Fibroblast of lung (primary cell): ENCODE data around the gene SNX32. TPM values are rescaled to one million over a fixed set of nuclear protein-coding genes. Genes with fewer than 3 reads are reported as not detected.

Experiments used
- DNase-seq, 2 donors: peaks; one replicate each; pipeline versions ENCODE4 v3.0.0 to v3.0.0-alpha.2; 2010; ENCODE audit warnings: low read depth in 2 of 2
- H2AFZ ChIP-seq: 2 replicates; pipeline ENCODE4 v1.5.1; 2012; ENCODE audit warnings: low read length, control low read depth, inconsistent platforms
- H3K27ac ChIP-seq: 2 replicates; pipeline ENCODE4 v1.5.1; 2011; ENCODE audit warnings: low read length, control low read depth; ENCODE audit not compliant: insufficient read depth
- H3K27me3 ChIP-seq: 2 replicates; pipeline ENCODE4 v1.5.1; 2011; ENCODE audit warnings: mild to moderate bottlenecking, low read length; ENCODE audit not compliant: control insufficient read depth, insufficient read depth
- H3K36me3 ChIP-seq: 2 replicates; pipeline ENCODE4 v1.5.1; 2011; ENCODE audit warnings: low read length; ENCODE audit not compliant: control insufficient read depth, insufficient read depth
- H3K4me1 ChIP-seq: 2 replicates; pipeline ENCODE4 v1.5.1; 2011; ENCODE audit warnings: low read length; ENCODE audit not compliant: control insufficient read depth, insufficient read depth; ENCODE audit errors: extremely low read depth
- H3K4me2 ChIP-seq: 2 replicates; pipeline ENCODE4 v1.5.1; 2011; ENCODE audit warnings: low read length, control low read depth; ENCODE audit not compliant: insufficient read depth; ENCODE audit errors: extremely low read depth
- H3K4me3 ChIP-seq, 4 experiments: fragments of 200-600 bp in 1 of 4; sonication (generic) in 1 of 4; replicated peaks in 1 of 4; 2 replicates each; pipeline ENCODE4 v1.5.1; 2011 to 2016; ENCODE audit warnings: low read length in 4 of 4, low read depth in 3 of 4, mild to moderate bottlenecking in 3 of 4, control low read depth in 2 of 4, inconsistent platforms in 1 of 4, mixed read lengths in 1 of 4; ENCODE audit not compliant: insufficient read depth in 1 of 4; ENCODE audit errors: control extremely low read depth in 1 of 4
- H3K79me2 ChIP-seq: 2 replicates; pipeline ENCODE4 v1.5.1; 2012; ENCODE audit warnings: mild to moderate bottlenecking, low read length, inconsistent platforms; ENCODE audit not compliant: control insufficient read depth, insufficient read depth
- H3K9ac ChIP-seq: 2 replicates; pipeline ENCODE4 v1.5.1; 2011; ENCODE audit warnings: mild to moderate bottlenecking, low read length, control low read depth; ENCODE audit not compliant: insufficient read depth
- H3K9me3 ChIP-seq: 2 replicates; pipeline ENCODE4 v1.5.1; 2012; ENCODE audit warnings: low read depth, low read length; ENCODE audit not compliant: control insufficient read depth, insufficient read depth
- H4K20me1 ChIP-seq: 2 replicates; pipeline ENCODE4 v1.5.1; 2011; ENCODE audit warnings: low read length; ENCODE audit not compliant: control insufficient read depth, insufficient read depth; ENCODE audit errors: extremely low read depth
- EZH2 ChIP-seq: IDR thresholded peaks from 2 replicates; pipeline ENCODE4 v1.5.1; 2012; ENCODE audit warnings: low read length, control low read depth, mild to moderate bottlenecking; ENCODE audit errors: missing control alignments
- polyA plus RNA-seq, 2 donors: library from polyadenylated mRNA; depleted of rRNA in 1 of 2; stranded (reverse) in 1 of 2; unstranded in 1 of 2; fragments of >200 nt; gene quantifications; 2 replicates each; pipeline ENCODE4 v1.2.1, GENCODE V29; 2011 to 2012; ENCODE audit warnings: missing spikeins in 1 of 2
- total RNA-seq: library from RNA; depleted of rRNA; stranded (reverse); fragments of >200 nt; gene quantifications from 2 replicates; pipeline ENCODE4 v1.2.1, GENCODE V29; 2014
- TF ChIP-seq, protein P1 (sequence below), 2 donors: IDR thresholded peaks in 1 of 2; conservative IDR thresholded peaks in 1 of 2; 1 replicate in 1 of 2; 2 replicates in 1 of 2; pipeline ENCODE4 v1.5.1; 2011 to 2012; ENCODE audit warnings: low read length in 2 of 2, control low read depth in 1 of 2, inconsistent platforms in 1 of 2, low read depth in 1 of 2, mild to moderate bottlenecking in 1 of 2

Gene SNX32
- total and polyA plus RNA-seq, 2 donors (not counting 1 experiment from before 2014, with no cell fraction given), result 0.33 to 3.1 TPM

- Histone ChIP-seq H3K27me3 (no peaks in the 10 kb centered on the region), H3K4me2 (no peak overlapping the region), H3K4me3 (no peak overlapping the region), H3K36me3 (peaks cover 54% of the 10 kb centered on the region), H3K9me3 (no peaks in the 10 kb centered on the region), H4K20me1 (no peaks in the 10 kb centered on the region), H3K9ac (no peak overlapping the region), H3K27ac (no peak overlapping the region), H3K79me2 (peaks cover 39% of the 10 kb centered on the region), H3K4me1 (peaks cover 15% of the 10 kb centered on the region), H2AFZ (no peak overlapping the region)
- no peak for DNase-seq
- TF ChIP-seq EZH2, result no peak
- TF ChIP-seq, protein P1, sequence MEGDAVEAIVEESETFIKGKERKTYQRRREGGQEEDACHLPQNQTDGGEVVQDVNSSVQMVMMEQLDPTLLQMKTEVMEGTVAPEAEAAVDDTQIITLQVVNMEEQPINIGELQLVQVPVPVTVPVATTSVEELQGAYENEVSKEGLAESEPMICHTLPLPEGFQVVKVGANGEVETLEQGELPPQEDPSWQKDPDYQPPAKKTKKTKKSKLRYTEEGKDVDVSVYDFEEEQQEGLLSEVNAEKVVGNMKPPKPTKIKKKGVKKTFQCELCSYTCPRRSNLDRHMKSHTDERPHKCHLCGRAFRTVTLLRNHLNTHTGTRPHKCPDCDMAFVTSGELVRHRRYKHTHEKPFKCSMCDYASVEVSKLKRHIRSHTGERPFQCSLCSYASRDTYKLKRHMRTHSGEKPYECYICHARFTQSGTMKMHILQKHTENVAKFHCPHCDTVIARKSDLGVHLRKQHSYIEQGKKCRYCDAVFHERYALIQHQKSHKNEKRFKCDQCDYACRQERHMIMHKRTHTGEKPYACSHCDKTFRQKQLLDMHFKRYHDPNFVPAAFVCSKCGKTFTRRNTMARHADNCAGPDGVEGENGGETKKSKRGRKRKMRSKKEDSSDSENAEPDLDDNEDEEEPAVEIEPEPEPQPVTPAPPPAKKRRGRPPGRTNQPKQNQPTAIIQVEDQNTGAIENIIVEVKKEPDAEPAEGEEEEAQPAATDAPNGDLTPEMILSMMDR (conservative IDR thresholded peaks at IDR 0.05 in 1 of 2, IDR thresholded peaks at IDR 0.05 in 1 of 2; ENCODE audit: low read depth in 1 of 2, low read length in 2 of 2), result no peak
Observed at GRCh38 chr11:65864706-65865471, 31.1 kb downstream of the SNX32 start.

GRCh38 chr11:65865550-65866172 lies 31.9 kb downstream of the SNX32 start:
- H3K27ac ChIP-seq, result no peak overlapping the region
- no peaks in the 10 kb centered on the region for H4K20me1 ChIP-seq
- H3K4me1 ChIP-seq, result peaks cover 18% of the 10 kb centered on the region
- no peaks in the 10 kb centered on the region for H3K9me3 ChIP-seq
- H3K4me3 ChIP-seq, result no peak overlapping the region
- no peak for TF ChIP-seq EZH2
- TF ChIP-seq, protein P1 (conservative IDR thresholded peaks at IDR 0.05 in 1 of 2, IDR thresholded peaks at IDR 0.05 in 1 of 2; ENCODE audit: low read depth in 1 of 2, low read length in 2 of 2), result no peak
- no peak for DNase-seq
- H2AFZ ChIP-seq, result no peak overlapping the region
- peaks cover 46% of the 10 kb centered on the region for H3K79me2 ChIP-seq
- no peaks in the 10 kb centered on the region for H3K27me3 ChIP-seq
- H3K4me2 ChIP-seq, result no peak overlapping the region
- peaks cover 57% of the 10 kb centered on the region for H3K36me3 ChIP-seq
- H3K9ac ChIP-seq, result no peak overlapping the region

- TF ChIP-seq, protein P1 (conservative IDR thresholded peaks at IDR 0.05 in 1 of 2, IDR thresholded peaks at IDR 0.05 in 1 of 2; ENCODE audit: low read depth in 1 of 2, low read length in 2 of 2), result no peak
- TF ChIP-seq EZH2, result no peak
- Histone ChIP-seq H3K9me3 (no peaks in the 10 kb centered on the region), H4K20me1 (no peaks in the 10 kb centered on the region), H3K27ac (no peak overlapping the region), H3K4me1 (peaks cover 23% of the 10 kb centered on the region), H3K4me2 (no peak overlapping the region), H2AFZ (no peak overlapping the region), H3K79me2 (peaks cover 46% of the 10 kb centered on the region), H3K27me3 (no peaks in the 10 kb centered on the region), H3K36me3 (peaks cover 61% of the 10 kb centered on the region), H3K4me3 (no peak overlapping the region), H3K9ac (no peak overlapping the region)
- no peak for DNase-seq
Observed at GRCh38 chr11:65866509-65867283, 32.9 kb downstream of the SNX32 start.
